ENCODE results near the gene PACRG. TPM values are rescaled to one million over a fixed set of nuclear protein-coding genes. Genes with fewer than 3 reads are reported as not detected.

PACRG gene
- total RNA-seq, 1 experiment from 2014 or later, result 0.44 TPM

DNA sequence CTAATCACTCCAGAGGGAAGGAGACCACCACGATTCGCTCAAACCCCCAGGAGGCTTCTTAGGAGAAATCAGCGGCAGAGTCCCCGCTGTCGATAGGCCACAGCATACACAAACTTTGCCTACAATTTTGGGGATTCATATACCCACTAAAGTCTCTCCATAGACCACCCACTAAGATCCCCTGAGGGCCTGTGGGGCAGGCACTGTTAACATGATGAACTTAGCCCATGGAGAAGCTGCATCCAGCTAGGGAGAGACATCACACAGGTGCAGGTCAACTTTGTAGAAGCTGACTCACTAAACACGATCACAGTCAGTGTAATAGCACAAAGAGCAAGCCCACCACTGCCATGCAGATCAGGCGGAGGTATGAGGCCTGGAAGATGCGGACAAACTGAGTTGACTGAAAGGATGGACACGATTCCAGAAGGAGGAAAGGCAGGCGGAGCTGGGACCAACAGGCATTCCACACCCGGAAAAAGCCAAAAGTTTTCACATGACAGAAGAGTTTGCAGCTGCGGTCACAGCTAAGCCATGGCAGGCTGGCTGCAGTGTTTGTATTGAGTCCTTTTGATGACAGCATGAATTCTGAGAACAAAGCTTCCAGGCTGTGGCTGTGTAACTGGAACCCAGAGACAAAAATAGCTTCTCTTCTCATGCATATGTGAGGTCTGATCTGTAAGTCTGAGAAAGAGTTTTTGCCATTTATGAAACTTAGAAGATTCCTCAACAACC lies 611.1 kb downstream of the PACRG start:
- H3K4me1 Mint-ChIP-seq, result peaks cover 35% of the 10 kb centered on the region
- 0 out of 2 replicates have a peak overlapping the region, but pooled peaks have one; percentile 5 for H3K4me3 Mint-ChIP-seq
- H3K27me3 Mint-ChIP-seq (ENCODE audit: low read depth), result peaks cover 33% of the 10 kb centered on the region
- DNase-seq (ENCODE audit: low spot score) (no peak), ATAC-seq (peak; percentile 46)
- no peak for TF ChIP-seq ZNF263 (CRISPR knock-in tag; IDR thresholded peaks at IDR 0.05; ENCODE audit: low read depth)
- no peak for TF ChIP-seq NR1H2 (CRISPR knock-in tag; IDR thresholded peaks at IDR 0.05)
- TF ChIP-seq, protein P1, sequence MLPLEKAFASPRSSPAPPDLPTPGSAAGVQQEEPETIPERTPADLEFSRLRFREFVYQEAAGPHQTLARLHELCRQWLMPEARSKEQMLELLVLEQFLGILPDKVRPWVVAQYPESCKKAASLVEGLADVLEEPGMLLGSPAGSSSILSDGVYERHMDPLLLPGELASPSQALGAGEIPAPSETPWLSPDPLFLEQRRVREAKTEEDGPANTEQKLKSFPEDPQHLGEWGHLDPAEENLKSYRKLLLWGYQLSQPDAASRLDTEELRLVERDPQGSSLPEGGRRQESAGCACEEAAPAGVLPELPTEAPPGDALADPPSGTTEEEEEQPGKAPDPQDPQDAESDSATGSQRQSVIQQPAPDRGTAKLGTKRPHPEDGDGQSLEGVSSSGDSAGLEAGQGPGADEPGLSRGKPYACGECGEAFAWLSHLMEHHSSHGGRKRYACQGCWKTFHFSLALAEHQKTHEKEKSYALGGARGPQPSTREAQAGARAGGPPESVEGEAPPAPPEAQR (CRISPR knock-in tag; IDR thresholded peaks at IDR 0.05), result no peak
- no peak for TF ChIP-seq SOX15 (CRISPR knock-in tag; IDR thresholded peaks at IDR 0.05)
- no peak for TF ChIP-seq ZBTB21 (CRISPR knock-in tag; IDR thresholded peaks at IDR 0.05; ENCODE audit: borderline replicate concordance)
- no peak for TF ChIP-seq NFATC4 (CRISPR knock-in tag; IDR thresholded peaks at IDR 0.05)
- no peak for TF ChIP-seq IRF2 (CRISPR knock-in tag; IDR thresholded peaks at IDR 0.05; ENCODE audit: borderline replicate concordance, low read depth)
- no peak for TF ChIP-seq HMGA2 (CRISPR knock-in tag; IDR thresholded peaks at IDR 0.05)
- no peak for TF ChIP-seq CBFB (CRISPR knock-in tag; IDR thresholded peaks at IDR 0.05; ENCODE audit: low read depth)
- no peak for TF ChIP-seq PRRX2 (CRISPR knock-in tag; IDR thresholded peaks at IDR 0.05)
- no peak for TF ChIP-seq OVOL2 (CRISPR knock-in tag; IDR thresholded peaks at IDR 0.05; ENCODE audit: borderline replicate concordance)
- TF ChIP-seq ZNF396 (CRISPR knock-in tag; IDR thresholded peaks at IDR 0.05; ENCODE audit: borderline replicate concordance), result no peak
- TF ChIP-seq, protein P2, sequence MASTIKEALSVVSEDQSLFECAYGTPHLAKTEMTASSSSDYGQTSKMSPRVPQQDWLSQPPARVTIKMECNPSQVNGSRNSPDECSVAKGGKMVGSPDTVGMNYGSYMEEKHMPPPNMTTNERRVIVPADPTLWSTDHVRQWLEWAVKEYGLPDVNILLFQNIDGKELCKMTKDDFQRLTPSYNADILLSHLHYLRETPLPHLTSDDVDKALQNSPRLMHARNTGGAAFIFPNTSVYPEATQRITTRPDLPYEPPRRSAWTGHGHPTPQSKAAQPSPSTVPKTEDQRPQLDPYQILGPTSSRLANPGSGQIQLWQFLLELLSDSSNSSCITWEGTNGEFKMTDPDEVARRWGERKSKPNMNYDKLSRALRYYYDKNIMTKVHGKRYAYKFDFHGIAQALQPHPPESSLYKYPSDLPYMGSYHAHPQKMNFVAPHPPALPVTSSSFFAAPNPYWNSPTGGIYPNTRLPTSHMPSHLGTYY (CRISPR knock-in tag; IDR thresholded peaks at IDR 0.05), result no peak
- TF ChIP-seq FOXJ3 (CRISPR knock-in tag; IDR thresholded peaks at IDR 0.05; ENCODE audit: borderline replicate concordance), result no peak
- TF ChIP-seq ZNF425 (CRISPR knock-in tag; conservative IDR thresholded peaks at IDR 0.05), result no peak
- no peak for TF ChIP-seq ZNF423 (CRISPR knock-in tag; IDR thresholded peaks at IDR 0.05)
- TF ChIP-seq ZNF532 (CRISPR knock-in tag; IDR thresholded peaks at IDR 0.05; ENCODE audit: borderline replicate concordance), result no peak
- no peak for TF ChIP-seq TEAD1 (CRISPR knock-in tag; IDR thresholded peaks at IDR 0.05)
- POLR2A ChIA-PET, result no interaction called here
- CTCF ChIA-PET, result interaction anchor here (0.6 to 1.5 kb wide), 5 partner anchors 79 to 169 kb away, joined by 3 to 5 read pairs (median 3); no protein-coding TSS in a partner anchor
- no peaks in the 10 kb centered on the region for H3K9me3 Mint-ChIP-seq
- H3K36me3 Mint-ChIP-seq, result no peaks in the 10 kb centered on the region
- no peak overlapping the region for H3K27ac Mint-ChIP-seq
